Measurements from ENCODE around the gene ATRAID. TPM values are rescaled to one million over a fixed set of nuclear protein-coding genes. Genes with fewer than 3 reads are reported as not detected.
A peak's percentile ranks its signal among the peaks of the same experiment; 100 is the strongest.
"Not testable (repeated sequence)": the region's sequence is repeated elsewhere in the genome, so short reads cannot be mapped to it uniquely, and the experiment has no call there.

ATRAID gene
- total RNA-seq, 1 experiment from 2014 or later: 219 TPM

DNA sequence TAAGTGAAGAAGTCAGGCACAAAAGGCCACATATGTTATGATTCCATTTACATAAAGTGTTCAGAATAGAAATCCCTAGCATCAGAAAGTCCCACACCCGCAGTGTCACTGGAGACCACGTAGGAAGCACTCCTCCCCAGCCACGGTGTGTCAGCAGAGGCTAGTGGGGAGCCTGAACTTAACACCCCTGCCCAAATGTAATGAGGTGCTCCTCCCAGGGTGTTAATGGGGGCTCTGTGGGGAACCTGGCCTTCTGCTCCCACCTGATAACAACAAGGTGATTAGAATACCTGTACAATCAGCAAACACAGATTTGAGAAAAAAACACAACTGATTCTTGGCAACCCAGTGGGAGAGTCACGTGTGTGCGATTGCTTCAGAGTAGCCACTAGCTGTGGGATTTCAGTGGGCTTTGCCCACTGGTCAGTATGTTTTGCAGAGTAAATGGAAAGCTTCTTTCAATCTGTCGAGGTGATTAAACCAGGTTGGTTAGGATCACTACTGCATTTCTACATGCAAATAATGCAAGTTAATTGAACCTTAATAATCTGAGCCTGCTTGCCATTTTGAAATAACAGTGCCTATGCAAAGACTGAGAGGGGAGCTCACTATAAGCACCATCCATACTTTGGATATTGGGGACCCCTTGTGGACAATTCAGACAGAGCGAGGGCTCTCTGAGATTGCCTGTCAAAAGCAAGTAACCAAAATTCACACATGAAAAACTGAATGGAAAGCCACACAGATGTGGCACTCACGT lies 20.6 kb upstream of the ATRAID start:
- peak; percentile 65 for DNase-seq (ENCODE audit: extremely low read depth, low read depth)

DNA sequence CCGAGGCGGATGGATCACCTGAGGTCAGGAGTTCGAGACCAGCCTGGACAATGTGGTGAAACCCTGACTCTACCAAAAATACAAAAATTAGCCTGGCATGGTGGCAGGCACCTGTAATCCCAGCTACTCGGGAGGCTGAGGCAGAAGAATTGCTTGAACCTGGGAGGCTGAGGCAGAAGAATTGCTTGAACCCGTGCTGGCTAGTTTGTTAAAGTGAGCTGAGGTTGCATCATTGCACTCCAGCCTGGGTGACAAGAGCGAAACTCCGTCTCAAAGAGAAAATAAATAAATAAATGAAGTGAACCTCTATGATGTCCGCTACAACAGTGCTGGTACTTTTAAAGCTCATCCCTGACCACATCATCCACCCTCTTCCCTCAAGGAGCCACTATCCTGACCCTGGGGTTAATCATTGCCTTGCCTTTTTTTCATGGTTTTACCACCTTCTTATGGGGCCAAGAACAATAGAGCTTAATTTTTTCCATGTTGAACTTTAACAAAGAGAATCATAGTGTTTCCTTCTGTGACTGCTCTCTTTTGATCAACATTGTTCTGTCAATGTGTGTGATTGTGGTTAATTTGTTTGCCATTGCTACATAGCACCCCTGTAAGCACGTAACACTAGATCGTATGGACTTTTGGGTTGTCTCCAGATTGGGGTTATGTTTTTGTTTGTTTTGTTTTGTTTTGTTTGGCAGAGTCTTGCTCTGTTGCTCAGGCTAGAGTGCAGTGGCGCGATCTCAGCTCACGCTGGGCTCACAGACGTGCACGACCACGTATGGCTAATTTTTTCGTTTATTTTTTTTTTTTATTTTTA lies 17.1 kb upstream of the ATRAID start:
- peak; percentile 37 for DNase-seq (ENCODE audit: extremely low read depth, low read depth)

DNA sequence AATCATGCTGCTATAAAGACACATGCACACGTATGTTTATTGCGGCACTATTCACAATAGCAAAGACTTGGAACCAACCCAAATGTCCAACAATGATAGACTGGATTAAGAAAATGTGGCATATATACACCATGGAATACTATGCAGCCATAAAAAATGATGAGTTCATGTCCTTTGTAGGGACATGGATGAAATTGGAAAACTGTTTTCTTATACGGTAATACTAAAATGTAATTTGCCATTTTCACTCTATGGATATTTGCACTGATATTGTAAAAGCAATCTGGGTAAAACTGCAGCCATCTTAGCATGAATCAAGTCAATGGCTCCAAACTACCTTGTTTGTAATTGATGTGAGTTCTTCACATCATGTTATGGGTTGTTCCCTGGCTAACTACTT lies 16.0 kb upstream of the ATRAID start:
- not testable (repeated sequence) for DNase-seq (ENCODE audit: extremely low read depth, low read depth)

DNA sequence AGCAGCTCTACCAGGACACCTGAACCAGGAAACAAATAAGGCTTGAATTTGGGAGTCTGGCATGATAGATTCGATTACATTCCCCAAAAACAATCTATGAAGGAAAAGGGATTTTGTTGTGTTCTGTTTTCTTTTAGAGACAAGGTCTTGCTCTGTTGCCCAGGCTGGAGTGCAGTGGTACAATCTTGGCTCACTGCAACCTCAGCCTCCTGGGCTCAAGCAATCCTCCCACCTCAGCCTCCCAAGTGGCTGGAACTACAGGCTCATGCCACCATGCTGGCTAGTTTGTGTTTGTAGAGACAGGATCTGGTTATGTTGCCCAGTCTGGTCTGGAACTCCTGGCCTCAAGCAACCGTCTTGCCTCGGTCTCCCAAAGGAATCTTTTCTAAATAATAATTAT lies 13.8 kb upstream of the ATRAID start:
- DNase-seq (ENCODE audit: extremely low read depth, low read depth): not testable (repeated sequence)

DNA sequence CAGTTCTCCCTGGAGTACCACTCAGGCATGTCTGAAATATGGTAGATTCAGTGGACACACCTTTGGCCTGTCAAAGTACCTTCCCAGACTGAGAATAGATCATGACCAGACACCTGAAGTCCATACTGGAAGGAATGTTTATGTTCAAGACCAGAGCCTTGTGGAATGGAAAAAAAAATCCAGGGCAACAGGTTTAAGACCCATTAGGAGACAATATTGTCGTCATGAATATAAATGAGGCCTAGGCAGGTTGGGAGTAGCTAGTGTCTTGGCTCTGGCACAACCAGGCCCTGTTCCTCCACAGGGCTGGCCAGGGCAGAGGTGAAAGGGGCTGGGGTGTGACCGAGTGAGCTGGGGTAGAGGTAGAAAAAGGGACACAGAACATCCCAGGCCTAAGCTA lies 13.2 kb upstream of the ATRAID start:
- no peak for DNase-seq (ENCODE audit: extremely low read depth, low read depth)

DNA sequence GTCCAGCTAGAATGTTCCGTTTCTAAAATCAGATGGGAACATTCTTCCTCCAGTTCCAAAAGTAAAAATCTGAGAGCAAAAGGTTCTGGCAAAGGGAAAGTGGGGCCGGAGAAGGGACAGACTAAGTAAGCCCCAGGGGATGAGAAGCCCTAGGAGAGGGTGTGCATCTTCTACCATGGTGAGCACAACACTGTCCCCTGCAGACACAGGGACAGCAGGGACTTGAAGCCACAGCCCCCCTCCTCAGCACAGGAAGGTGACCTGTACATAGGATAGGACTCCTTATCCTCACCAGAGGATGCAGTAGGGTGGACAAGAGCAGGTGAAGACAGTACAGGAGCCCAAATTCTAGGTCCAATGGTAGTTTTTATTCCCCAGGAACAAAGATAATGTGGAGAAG lies 12.6 kb upstream of the ATRAID start:
- DNase-seq (ENCODE audit: extremely low read depth, low read depth): no peak

DNA sequence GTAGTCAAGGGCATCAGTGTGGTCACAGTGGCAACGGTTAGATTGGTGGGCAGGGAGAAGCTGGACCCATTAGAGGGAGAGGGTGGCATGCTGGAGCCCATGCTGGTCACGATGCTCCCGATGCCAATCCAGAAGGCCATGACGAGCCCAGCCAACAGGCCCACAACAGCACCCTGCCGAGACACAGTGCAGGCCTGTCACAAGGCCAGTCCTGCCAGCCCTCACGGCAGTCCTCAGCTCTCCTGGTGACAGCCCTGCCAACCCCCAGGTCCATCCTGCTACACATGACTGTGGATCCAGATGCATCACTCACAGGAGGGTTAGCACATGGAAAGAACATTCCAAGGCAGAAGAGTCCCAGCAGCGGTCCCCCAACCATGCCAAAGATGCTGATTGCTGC lies 10.2 kb upstream of the ATRAID start:
- no peak for DNase-seq (ENCODE audit: extremely low read depth, low read depth)

DNA sequence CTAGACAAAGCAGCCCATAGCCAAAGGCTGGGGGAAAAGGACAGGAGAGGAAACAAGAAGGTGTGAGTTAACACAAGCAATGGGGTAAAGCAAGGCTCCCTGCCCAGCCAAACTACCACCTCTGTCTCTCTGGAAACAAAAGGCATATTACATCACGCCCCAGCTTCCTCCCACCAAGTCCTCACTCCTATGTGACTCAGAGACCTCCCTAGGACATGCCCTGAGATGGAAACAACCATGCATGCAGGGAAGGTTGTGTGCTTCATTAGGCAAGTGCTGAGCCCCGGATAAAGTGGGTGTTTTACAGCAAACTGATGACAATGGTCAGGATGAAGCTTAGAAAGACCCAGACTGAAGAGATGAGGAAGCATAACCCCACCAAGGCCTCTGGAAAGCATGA lies 9.0 kb upstream of the ATRAID start:
- DNase-seq (ENCODE audit: extremely low read depth, low read depth): no peak

DNA sequence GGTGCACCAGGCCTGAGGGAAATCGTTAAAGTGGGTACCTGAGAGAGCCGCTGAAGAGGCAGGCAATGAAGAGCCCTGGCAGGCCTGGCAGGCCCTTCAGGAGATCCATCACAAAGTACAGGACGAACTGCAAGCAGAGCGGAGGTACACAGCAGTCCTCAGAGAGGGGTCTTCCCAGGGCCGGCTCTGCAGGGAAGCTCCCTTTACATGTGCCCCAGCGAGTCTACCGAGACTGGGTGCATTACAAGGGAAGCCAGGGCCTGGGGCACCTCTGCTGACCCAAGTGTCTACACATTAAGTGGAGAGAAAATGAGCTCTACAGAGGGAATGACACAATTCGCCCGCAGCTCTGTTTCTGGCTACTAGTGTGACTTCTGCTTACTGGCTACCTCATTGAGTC lies 8.1 kb upstream of the ATRAID start:
- no peak for DNase-seq (ENCODE audit: extremely low read depth, low read depth)

DNA sequence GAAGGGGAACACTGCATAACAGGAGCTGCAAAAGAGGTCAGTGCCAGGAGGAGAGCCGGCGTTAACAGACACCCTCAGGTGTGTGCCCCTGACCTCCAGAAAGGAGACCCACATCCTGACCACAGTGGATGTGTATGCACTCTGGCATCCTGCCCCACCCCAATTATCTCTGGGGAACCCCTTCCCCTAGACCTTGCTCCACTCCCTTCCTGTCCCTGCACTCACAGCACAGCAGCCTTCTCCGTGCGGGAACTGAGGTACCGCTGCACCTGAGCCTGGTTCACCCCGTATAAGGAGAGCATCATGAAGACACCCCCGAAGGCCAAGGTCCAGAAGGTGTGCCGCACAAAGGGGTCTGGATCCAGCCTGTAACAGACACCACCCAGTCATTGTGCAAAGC lies 7.3 kb upstream of the ATRAID start:
- DNase-seq (ENCODE audit: extremely low read depth, low read depth): no peak

DNA sequence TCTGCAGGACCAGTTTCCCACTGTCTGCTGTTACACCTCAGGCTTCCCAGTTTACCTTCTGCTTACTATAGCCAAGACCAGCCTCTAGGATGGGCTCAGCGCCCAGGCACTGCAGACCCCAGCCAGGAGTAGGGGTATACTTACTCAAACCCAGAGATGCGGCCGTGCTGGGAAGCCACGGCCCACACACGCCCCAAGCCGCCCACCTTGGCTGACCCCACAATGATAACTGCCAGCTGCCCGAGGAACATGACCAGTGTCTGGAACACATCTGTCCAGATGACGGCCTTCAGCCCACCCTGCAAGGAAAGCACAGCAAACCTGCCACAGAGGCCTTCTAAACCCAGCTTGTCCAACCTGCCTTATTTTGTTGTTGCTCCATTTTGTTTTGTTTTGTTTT lies 6.6 kb upstream of the ATRAID start:
- no peak for DNase-seq (ENCODE audit: extremely low read depth, low read depth)

DNA sequence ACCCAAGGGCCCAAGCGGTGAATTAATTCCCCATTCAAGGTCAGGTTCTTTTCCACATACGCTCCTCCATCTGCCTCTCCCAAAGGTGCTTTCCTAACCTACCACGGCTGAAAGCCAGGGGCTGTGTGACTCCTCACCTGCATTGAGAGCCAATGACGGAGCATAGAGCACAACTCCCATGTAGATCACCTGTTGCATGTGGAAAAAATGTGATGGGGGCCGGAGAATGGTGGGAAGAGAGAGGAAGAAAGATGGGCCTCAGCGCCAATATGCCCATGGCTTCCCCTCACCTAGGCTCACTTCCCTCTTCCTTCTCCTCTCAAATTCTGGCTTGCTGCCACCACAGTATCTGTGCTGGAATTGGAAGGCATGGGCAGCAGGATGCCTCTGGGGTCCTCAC lies 5.5 kb upstream of the ATRAID start:
- DNase-seq (ENCODE audit: extremely low read depth, low read depth): no peak

DNA sequence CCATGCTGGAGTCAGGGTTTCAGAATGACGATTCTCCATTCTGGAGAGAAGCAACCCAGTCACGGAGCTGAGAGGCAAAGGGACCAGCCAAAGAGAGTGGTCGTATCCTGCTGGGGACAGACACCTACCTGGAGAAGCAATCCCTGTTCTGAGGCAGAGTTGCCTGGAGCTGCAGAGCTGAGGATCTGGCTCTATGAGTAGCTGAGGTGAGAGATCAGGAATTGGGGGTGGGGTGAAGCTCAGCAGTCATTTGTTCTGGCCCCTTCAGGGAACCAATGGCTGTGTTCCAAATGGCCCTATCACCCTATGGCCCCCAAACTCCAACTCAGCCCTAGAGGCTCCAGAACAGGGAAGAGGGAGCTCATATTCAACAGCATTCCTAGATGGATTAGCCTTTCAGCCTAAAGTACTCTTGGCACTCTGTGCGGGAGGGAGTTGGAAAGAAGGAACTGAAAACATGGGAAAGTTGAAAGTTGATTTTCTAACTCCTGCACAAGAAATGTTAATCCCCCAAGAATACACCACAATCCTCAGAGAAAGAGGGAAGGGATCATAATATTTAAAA lies 3.3 kb upstream of the ATRAID start:
- DNase-seq (ENCODE audit: extremely low read depth, low read depth): no peak

DNA sequence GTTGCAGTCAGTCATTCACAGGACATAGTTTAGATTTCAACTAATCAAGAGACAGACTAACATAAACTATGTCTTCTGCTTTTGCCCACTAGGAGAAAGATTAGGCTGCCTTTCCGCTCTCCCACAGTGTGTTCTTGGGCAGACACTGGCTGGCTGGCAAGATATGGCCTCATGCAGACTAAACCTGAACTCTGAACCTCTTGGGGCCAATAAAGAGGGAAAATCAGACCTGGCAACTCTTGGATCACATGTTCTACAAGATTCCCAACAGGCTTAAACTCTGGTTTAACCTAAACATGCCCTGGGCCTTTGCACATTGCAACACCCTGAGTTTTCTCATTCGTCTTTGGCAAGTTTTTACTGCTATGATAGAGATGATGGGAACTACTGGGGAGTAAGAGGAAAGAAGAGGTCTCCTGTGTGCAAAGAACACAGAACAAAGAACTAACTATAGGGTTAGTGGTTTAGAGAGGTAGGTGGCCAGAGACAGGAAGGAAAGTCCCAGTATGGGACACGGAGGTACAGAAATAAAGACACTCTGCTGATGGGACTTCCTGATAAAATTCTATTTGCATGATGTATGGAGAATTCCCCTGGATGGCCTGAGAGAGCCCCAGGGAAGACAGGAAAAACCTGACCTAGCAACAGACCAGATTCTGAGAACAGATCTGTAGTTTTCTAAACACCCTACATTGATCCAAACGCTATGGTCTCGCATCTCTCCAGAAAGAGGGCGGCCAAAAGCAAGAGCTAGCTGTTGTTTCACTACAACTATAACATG lies 2.0 kb upstream of the ATRAID start:
- DNase-seq (ENCODE audit: extremely low read depth, low read depth): no peak

DNA sequence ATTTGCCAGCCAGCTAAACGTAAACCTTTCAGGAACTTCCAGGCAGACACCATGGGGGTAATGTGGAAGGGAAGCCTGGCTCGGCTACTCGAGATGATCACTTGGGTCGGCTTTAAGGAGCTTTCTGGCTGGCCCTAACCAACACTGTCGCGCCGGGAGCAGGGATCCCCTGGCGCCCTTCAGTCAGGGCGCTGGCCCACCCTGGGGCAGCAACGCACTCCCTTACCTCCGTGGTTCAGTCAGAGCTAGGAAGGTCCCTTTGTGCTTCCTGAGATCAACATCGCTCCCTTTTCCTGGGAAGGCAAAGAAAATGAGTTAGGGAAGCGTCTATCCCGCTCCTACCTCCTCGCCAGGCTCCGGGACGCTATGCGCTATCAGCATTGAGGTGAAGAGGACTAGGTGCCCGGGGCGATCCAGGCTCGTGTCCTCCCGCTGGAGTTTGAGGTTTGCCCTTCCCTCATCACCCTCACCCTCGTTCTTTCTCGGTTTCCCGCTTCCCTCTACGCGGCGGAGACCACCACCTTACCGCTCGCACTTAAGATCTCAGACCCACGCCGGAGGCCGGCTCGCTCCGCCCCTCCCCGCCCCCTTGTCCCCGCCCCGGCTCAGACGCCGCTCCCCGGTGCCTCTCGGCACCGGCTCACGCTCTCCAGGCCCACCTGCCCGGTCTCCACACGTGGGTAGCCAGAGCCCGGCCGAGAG lies 449 bp upstream of the ATRAID start:
- no peak for DNase-seq (ENCODE audit: extremely low read depth, low read depth)

DNA sequence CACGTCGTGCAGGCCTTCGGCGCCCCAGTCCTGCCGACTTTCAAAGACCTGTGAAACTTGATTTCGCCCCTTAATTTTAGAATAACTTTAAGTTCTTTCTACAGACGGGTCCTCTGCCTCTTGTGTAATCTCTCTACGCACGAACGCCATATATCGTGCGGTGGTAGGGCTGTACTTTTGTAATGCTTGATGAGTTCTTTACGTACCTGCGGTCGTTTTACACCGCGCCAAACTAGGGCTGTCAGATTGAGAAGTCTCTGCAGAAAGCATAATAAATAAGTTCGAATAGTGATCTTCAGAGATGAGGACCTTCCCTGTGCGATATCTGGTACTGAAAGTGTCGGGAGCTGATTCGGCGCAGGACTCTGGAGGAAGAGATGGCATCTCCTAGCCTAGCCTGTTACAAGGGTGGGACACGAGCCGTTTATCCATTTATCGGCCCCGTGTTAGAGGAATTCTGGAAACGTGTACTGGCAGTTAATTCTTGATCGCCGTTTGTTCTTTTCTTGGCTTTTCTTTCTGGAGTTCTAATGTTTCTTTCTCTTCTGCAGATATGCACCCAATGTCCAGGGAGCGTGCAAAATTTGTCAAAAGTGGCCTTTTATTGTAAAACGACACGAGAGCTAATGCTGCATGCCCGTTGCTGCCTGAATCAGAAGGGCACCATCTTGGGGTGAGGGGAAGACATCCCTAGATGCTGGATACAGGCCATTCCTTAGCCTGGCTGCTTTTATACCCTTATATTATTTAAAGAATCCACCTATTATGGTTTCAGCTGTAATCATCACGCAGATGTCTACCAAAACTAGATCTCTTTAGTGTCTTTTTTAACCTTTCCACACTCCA lies 1.0 kb downstream of the ATRAID start:
- no peak for DNase-seq (ENCODE audit: extremely low read depth, low read depth)

DNA sequence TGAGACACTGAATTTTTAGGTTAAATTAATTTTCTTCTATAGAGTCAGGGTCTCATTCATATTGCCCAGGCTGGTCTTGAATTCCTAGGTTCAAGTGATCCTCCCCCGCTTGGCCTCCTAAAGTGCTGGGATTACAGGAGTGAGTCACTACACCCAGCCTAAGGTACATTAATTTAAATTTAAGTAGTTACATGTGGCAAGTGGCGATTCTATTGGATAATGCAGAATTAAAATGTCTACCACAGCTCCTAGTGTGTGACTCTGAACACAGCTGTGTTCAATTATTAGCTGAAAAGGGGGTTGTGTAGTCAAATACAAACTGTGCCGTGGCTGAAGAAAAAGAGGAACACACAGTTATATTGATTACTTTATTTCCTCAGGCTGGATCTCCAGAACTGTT lies 3.1 kb downstream of the ATRAID start:
- no peak for DNase-seq (ENCODE audit: extremely low read depth, low read depth)

DNA sequence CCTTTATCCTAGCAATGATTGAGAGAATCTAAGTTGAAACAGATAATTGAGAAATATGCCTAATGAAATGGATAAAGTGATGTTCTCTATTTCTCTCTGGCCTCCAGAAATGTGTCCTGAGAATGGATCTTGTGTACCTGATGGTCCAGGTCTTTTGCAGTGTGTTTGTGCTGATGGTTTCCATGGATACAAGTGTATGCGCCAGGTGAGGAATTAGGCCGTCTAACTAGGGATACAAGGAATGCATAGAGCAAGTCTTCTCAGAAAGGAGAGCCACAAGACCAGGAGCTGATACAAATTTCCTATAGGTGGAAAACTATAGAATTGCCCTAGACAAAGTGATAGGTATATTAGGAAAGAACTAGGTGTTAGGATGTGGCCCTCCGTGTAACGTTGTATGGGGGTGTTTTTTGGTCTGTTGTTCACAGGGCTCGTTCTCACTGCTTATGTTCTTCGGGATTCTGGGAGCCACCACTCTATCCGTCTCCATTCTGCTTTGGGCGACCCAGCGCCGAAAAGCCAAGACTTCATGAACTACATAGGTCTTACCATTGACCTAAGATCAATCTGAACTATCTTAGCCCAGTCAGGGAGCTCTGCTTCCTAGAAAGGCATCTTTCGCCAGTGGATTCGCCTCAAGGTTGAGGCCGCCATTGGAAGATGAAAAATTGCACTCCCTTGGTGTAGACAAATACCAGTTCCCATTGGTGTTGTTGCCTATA lies 4.7 kb downstream of the ATRAID start:
- no peak for DNase-seq (ENCODE audit: extremely low read depth, low read depth)

Measured in NCI-H460 (cell line).